Prostate gland (tissue), 2 donors: ENCODE data around the gene SYNGR4. TPM values are rescaled to one million over a fixed set of nuclear protein-coding genes. Genes with fewer than 3 reads are reported as not detected.

ENCODE experiments used
- DNase-seq: peaks from one replicate; pipeline ENCODE4 v3.0.0-alpha.2; 2019; ENCODE audit warnings: low spot score
- H3K27ac ChIP-seq, 2 donors: fragments of 200-600 bp; sonication (generic); 2 replicates each; pipeline ENCODE4 v1.5.1; 2017 to 2019
- H3K27me3 ChIP-seq: fragments of 200-600 bp; sonication (generic); replicated peaks from 2 replicates; pipeline ENCODE4 v1.5.1; 2019; ENCODE audit not compliant: insufficient read depth
- H3K36me3 ChIP-seq, 2 donors: fragments of 200-600 bp; sonication (generic); 1 replicate in 1 of 2; 2 replicates in 1 of 2; pipeline versions ENCODE4 v1.5.1 to v1.8.1; 2017 to 2019
- H3K4me1 ChIP-seq: fragments of 200-600 bp; sonication (generic); replicated peaks from 2 replicates; pipeline ENCODE4 v1.5.1; 2019
- H3K4me3 ChIP-seq, 2 donors: fragments of 200-600 bp; sonication (generic); 2 replicates each; pipeline ENCODE4 v1.5.1; 2017 to 2019
- H3K9me3 ChIP-seq: fragments of 200-600 bp; sonication (generic); 2 replicates; pipeline ENCODE4 v1.5.1; 2017
- CTCF ChIP-seq, 4 experiments: fragments of 200-600 bp in 2 of 4; fragments of 450-650 bp in 2 of 4; sonication (generic) in 2 of 4; IDR thresholded peaks; 1 replicate in 3 of 4; 2 replicates in 1 of 4; pipeline ENCODE4 v1.5.1; 2016 to 2019; ENCODE audit warnings: antibody characterized with exemption in 4 of 4, mild to moderate bottlenecking in 2 of 4, moderate library complexity in 2 of 4
- POLR2A ChIP-seq: fragments of 450-650 bp; IDR thresholded peaks from one replicate; pipeline ENCODE4 v1.6.1; 2016; ENCODE audit warnings: antibody characterized with exemption, mild to moderate bottlenecking
- POLR2AphosphoS5 ChIP-seq: sonication (generic); formaldehyde crosslinking; IDR thresholded peaks from one replicate; pipeline ENCODE4 v1.6.1; 2017; ENCODE audit warnings: antibody characterized with exemption
- WGBS: methylation state at CpG from one replicate; pipeline ENCODE4 v1.1.5; 2018; 5-methylcytosine and 5-hydroxymethylcytosine counted together
- intact Hi-C: fragments of 100-400 bp; cut with DNase I; formaldehyde crosslinking; loops from one replicate; pipeline ENCODE4 v1.14.2; 2022
- total RNA-seq, 2 donors: library from RNA; depleted of rRNA; stranded (reverse); fragments of >200 nt; gene quantifications; one replicate each; pipeline ENCODE4 v1.1.0, GENCODE V29; 2016

Gene SYNGR4
- total RNA-seq, 2 donors from 2014 or later: 2.8 TPM; not detected in 1

DNA sequence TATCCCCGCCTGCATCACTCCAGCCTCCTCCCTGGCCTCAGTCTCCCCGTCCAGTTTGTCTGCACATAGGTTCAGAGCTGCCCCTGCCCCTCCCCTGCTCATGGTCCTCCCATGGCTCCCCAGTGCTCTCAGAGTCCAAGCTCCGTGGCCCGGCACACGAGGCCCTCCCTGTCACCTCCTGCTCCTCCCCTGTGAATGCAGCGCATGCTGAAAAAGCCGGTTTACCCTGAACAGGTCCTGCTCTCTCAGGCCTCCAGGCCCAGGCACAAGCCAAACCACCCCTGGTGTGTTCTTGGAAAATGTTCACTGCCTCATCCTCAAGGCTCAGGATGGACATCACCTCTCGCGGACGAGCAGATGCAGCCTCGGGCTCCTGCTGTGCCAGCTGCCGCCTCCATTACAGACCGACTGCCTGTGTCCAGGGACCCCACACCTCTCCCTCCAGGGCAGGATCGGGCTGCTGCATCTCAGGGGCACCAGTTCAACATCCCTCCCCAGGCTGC lies 25.9 kb upstream of the SYNGR4 start:
- Histone ChIP-seq H3K4me3 (no peak overlapping the region), H3K36me3 (no peaks in the 10 kb centered on the region), H3K27ac (no peak overlapping the region), H3K27me3 (no peaks in the 10 kb centered on the region), H3K4me1 (no peaks in the 10 kb centered on the region), H3K9me3 (no peaks in the 10 kb centered on the region)
- no peak for DNase-seq
- 90% methylated on average over 14 of the region's 14 CpGs for WGBS
- intact Hi-C loops: loop anchor here (5.0 kb wide), 1 partner anchor 71 kb away; no protein-coding TSS in a partner anchor
- TF ChIP-seq POLR2A (no peak), CTCF (IDR thresholded peaks at IDR 0.05) (no peak), POLR2AphosphoS5 (no peak)

DNA sequence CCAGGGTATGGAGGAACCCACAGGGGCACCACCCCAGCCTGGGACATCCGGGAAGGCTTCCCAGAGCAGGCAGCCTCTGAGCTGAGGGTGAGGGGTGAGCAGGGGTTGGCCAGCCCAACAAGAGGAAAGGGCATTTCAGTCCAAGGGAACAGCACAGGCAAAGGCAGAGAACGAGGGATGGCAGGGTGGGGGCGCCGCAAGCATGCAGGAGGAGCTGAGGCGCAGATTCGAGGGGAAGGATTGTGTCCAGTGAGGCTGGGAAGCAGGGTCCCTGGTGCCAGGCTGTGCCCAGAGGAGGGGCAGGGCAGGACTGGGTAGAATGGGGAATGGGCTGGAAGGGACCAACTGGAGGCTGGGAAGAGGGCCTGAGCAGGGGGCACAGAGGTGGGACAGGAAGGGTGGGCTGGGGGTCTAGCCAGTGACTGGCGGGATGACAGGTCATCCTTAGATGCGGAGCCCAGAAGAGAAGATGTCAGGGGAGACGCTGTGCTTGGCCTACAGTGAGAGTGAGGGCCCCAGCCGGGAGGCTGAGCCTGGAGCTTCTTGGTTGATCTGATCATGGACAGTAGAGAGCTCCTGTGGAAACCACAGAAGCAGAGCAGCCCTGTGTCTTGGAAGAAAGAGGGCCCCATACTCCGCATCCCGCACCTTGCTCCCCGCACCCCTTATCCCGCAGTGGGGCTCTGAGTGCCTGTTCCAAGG lies 25.2 kb upstream of the SYNGR4 start:
- DNase-seq: no peak
- Histone ChIP-seq H3K4me3 (no peak overlapping the region), H3K27ac (no peak overlapping the region), H3K4me1 (no peaks in the 10 kb centered on the region), H3K27me3 (no peaks in the 10 kb centered on the region), H3K36me3 (no peaks in the 10 kb centered on the region), H3K9me3 (no peaks in the 10 kb centered on the region)
- 90% methylated on average over 14 of the region's 14 CpGs for WGBS
- intact Hi-C loops: loop anchor here (5.0 kb wide), 1 partner anchor 72 kb away; no protein-coding TSS in a partner anchor
- TF ChIP-seq CTCF (IDR thresholded peaks at IDR 0.05) (no peak), POLR2AphosphoS5 (no peak), POLR2A (no peak)

GRCh38 chr19:48340995-48341394 lies 23.2 kb upstream of the SYNGR4 start:
- TF ChIP-seq POLR2AphosphoS5 (no peak), POLR2A (no peak), CTCF (IDR thresholded peaks at IDR 0.05) (no peak)
- no peak for DNase-seq
- 62% methylated on average over 11 of the region's 11 CpGs for WGBS
- intact Hi-C loops: no loop called here
- Histone ChIP-seq H3K4me1 (no peaks in the 10 kb centered on the region), H3K9me3 (no peaks in the 10 kb centered on the region), H3K4me3 (no peak overlapping the region), H3K27ac (no peak overlapping the region), H3K27me3 (no peaks in the 10 kb centered on the region), H3K36me3 (no peaks in the 10 kb centered on the region)

GRCh38 chr19:48341515-48342413 lies 22.4 kb upstream of the SYNGR4 start:
- TF ChIP-seq POLR2A (no peak), POLR2AphosphoS5 (no peak), CTCF (IDR thresholded peaks at IDR 0.05) (no peak)
- Histone ChIP-seq H3K9me3 (no peaks in the 10 kb centered on the region), H3K27me3 (no peaks in the 10 kb centered on the region), H3K4me3 (no peak overlapping the region), H3K4me1 (no peaks in the 10 kb centered on the region), H3K27ac (no peak overlapping the region), H3K36me3 (no peaks in the 10 kb centered on the region)
- intact Hi-C loops: no loop called here
- DNase-seq: no peak
- WGBS: 93% methylated on average over 10 of the region's 10 CpGs
